C4-2B (cell line): ENCODE measurements around the gene EBPL.
"Not testable (repeated sequence)": the region's sequence is repeated elsewhere in the genome, so short reads cannot be mapped to it uniquely, and the experiment has no call there.

ENCODE experiments used
- ZFX ChIP-seq: fragments of 450-650 bp; IDR thresholded peaks from 2 replicates; pipeline ENCODE4 v1.6.1; 2017
- TF ChIP-seq, protein P1 (sequence below): fragments of 450-650 bp; conservative IDR thresholded peaks from 2 replicates; pipeline ENCODE4 v1.5.1; 2017; ENCODE audit warnings: mild to moderate bottlenecking

DNA sequence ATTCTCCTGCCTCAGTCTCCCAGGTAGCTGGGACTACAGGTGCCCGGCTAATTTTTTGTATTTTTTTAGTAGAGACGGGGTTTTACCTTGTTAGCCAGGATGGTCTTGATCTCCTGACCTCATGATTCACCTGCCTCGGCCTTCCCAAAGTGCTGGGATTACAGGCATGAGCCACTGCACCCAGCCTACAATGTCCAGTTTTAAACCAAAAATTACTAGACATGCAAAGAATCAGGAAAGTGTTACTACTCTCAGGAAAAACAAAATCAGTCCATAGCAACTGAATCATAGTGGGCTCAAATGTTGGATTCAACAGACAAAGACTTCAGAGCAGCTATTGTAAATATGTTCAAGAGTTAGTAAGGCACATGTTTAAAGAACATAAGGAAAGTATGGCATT, 79.2 kb downstream of the EBPL start:
- TF ChIP-seq, protein P1, sequence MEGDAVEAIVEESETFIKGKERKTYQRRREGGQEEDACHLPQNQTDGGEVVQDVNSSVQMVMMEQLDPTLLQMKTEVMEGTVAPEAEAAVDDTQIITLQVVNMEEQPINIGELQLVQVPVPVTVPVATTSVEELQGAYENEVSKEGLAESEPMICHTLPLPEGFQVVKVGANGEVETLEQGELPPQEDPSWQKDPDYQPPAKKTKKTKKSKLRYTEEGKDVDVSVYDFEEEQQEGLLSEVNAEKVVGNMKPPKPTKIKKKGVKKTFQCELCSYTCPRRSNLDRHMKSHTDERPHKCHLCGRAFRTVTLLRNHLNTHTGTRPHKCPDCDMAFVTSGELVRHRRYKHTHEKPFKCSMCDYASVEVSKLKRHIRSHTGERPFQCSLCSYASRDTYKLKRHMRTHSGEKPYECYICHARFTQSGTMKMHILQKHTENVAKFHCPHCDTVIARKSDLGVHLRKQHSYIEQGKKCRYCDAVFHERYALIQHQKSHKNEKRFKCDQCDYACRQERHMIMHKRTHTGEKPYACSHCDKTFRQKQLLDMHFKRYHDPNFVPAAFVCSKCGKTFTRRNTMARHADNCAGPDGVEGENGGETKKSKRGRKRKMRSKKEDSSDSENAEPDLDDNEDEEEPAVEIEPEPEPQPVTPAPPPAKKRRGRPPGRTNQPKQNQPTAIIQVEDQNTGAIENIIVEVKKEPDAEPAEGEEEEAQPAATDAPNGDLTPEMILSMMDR = not testable (repeated sequence)
- TF ChIP-seq ZFX = not testable (repeated sequence)
